Amniotic stem cell (primary cell): ENCODE data around the gene HCN2.
"Not testable (repeated sequence)": the region's sequence is repeated elsewhere in the genome, so short reads cannot be mapped to it uniquely, and the experiment has no call there.

Source experiments
- DNase-seq: peaks from one replicate; lab custom pipeline; 2025; lab: John Stamatoyannopoulos, UW

Gene HCN2

DNA sequence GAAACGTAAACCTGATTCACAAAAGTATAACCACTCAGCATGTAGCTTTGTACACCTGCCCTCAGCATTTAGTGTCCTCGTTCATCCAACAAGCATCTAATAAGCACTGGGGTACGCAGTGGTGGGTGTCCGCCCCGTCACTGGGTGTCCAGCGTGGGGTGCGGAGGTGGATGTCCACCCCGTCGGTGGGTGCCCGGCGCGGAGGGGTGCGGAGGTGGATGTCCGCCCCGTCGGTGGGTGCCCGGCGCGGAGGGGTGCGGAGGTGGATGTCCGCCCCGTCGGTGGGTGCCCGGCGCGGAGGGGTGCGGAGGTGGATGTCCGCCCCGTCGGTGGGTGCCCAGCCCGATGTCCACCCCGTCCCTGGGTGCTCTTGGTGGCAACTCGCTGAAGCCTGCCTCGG lies 4.5 kb upstream of the HCN2 start:
- not testable (repeated sequence) for DNase-seq

GRCh38 chr19:585551-586110 lies 4.0 kb upstream of the HCN2 start:
- no peak for DNase-seq

- DNase-seq, result peak; percentile 70
These were observed 1.5 kb upstream of the HCN2 start for GRCh38 chr19:588093-588740.

DNA sequence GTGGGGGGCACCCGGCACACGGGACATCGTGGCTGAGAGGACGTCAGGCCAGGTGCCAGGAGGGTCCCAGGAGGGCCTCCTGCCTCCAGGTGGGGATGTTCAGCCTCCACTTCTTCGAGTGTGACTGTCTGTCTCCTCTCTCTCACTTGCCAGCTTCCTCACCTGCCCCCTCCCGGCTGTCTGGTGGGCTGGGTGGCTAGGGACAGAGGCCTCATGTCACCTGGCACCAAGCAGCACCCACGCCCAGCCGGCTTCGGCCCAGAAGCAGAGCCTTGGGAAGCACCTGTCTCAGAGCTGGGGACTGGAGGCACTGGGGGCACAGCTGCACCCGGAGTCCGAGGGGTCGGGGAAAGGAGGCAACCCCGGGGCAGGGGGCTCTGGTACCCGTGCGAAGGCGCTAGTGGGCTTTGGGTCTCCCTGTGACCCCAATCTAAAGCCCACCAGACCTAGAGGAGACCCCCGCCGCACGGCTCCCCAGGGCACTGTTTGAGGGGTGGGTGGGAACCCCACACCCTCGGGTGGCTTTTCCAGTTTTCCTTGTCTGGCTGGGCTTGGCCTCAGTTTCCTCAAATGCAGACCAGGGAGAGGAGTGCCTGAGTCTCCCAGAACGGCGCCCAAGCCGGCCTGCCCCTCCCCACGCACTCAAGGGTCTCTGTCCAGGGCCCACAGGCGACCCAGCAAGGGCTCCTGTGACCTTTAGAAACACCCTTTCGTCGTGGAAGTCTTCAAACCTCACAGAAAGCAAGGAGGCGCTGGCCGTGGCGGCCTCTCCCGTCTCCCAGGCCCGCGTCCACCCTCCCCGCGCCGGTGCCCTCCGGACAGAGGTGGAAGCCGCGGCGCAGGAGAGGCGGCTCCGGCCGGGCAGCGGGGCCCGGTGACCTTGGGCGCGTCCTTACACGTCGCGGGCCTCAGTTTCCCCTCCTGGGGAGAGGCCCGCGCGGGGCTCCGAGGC lies 664 bp upstream of the HCN2 start:
- DNase-seq, result no peak

DNA sequence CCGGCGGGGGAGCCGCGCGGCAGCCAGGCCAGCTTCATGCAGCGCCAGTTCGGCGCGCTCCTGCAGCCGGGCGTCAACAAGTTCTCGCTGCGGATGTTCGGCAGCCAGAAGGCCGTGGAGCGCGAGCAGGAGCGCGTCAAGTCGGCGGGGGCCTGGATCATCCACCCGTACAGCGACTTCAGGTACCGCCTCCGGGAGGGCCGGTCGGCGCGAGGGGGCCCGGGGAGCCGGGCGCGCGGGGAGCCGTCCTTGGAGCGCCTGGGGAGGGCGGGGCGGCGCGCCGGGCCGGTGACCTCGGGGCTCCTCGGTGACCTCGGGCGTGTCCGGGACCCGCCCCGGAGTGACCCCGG lies 690 bp downstream of the HCN2 start:
- no peak for DNase-seq

DNA sequence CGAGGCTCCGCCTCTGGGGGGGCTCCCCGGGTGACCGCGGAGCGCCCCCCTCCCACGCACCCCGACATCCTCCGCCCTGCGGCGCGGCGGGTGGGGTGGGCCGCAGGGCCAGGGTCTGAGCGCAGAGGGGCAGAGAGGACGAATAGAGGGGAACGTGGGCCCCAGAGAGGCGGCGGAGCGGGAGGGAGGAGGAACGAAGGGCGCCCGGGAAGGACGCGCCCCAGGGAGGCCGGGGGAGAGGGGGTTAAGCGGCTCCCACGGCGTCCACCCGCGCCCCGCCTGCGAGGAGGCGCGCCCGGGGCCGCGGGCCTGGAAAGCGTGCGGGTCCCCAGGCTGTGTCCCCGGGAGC lies 1.0 kb downstream of the HCN2 start:
- DNase-seq, result no peak

- no peak for DNase-seq
These were observed 1.6 kb downstream of the HCN2 start for GRCh38 chr19:591099-591958.

DNA sequence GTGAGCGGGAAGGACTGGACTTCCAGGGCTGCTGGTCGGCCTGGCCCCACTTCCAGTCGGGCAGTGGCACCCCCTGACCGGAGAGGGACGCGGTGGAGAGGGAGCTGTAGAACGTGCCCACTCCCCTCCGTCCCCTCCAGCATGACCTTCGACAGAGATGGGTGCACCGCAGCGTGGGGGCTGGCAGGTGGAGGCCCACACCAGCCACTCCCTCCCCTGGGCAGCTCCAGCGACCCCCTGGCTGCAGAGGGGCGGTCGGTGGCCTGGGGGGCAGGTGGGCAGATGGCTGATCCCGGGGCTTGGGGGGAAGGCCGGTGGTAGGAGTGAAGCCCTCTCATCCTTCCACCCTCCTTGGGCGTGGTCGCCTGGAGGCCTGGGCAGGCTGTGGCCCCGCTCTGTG lies 2.4 kb downstream of the HCN2 start:
- DNase-seq, result no peak

GRCh38 chr19:593055-593454 lies 3.4 kb downstream of the HCN2 start:
- no peak for DNase-seq

GRCh38 chr19:593505-593904 lies 3.8 kb downstream of the HCN2 start:
- no peak for DNase-seq

- no peak for DNase-seq
These were observed 4.7 kb downstream of the HCN2 start for GRCh38 chr19:594265-594870.

DNA sequence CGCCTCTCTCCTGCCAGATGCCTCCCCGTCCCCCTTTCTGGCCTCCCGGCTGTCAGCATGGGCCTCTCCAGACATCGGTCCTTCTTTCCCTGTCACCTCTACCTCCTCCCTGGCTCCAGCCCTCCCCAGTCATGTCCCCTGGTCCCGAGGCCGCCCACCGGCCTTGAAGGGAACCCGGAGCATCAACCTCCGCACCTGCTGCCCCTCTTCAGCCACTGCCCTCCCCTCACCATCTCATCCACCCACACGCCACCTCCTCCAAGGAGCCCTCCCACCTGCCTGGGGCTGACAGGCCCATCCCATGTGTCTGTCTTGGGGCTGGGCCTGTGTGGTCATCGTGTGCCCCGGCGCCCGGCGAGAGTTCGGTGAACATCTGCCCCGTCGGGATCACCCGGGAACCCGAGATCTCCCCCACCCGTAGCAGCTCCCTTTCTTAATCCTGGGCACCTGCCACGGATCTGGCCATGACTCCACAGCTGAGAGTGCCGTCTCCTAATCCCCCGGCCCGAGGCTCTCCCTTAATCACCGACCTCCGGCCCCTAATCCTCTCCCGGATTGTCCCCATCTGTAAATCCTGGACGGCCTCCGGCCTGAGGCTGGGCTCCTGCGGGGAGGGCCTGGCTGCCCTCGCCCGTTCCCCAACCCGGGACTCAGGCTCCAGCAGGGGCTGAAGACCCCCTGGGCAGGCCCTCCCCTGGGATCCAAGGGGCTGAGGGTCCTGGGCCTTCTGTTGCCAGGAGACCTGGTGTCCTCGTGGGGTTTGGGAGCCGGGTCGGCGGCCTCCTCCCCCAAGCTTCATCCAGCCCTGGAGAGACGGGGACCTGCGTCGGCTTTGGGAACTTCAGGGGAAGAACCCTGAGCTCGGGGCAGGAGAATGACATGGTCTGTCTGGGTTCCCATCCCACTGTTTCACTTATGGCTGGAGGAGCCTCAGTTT lies 5.9 kb downstream of the HCN2 start:
- no peak for DNase-seq

DNA sequence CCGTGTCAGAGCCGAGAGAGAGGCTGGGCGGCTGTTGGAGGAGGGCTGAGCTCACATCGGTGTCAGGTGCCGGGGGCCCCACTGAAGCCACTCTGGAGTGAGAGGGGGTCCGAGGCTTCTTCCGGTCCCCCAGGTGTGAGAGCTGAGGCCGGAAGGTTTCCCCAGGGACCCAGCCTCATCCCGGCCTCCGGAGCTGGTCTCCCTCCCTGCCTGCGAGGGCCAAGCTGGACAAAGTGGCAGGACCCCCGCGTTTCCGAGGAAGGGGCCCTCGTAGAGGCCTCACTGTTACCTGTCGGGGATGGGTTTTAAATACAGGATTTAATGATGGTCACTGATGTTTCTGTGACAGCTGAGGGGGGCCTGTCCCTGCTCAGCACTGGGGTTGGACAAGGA lies 6.6 kb downstream of the HCN2 start:
- DNase-seq, result no peak

- DNase-seq, result no peak
These were observed 8.0 kb downstream of the HCN2 start for GRCh38 chr19:597406-598315.

GRCh38 chr19:601310-601709 lies 11.6 kb downstream of the HCN2 start:
- no peak for DNase-seq

GRCh38 chr19:601790-602189 lies 12.1 kb downstream of the HCN2 start:
- DNase-seq, result no peak

DNA sequence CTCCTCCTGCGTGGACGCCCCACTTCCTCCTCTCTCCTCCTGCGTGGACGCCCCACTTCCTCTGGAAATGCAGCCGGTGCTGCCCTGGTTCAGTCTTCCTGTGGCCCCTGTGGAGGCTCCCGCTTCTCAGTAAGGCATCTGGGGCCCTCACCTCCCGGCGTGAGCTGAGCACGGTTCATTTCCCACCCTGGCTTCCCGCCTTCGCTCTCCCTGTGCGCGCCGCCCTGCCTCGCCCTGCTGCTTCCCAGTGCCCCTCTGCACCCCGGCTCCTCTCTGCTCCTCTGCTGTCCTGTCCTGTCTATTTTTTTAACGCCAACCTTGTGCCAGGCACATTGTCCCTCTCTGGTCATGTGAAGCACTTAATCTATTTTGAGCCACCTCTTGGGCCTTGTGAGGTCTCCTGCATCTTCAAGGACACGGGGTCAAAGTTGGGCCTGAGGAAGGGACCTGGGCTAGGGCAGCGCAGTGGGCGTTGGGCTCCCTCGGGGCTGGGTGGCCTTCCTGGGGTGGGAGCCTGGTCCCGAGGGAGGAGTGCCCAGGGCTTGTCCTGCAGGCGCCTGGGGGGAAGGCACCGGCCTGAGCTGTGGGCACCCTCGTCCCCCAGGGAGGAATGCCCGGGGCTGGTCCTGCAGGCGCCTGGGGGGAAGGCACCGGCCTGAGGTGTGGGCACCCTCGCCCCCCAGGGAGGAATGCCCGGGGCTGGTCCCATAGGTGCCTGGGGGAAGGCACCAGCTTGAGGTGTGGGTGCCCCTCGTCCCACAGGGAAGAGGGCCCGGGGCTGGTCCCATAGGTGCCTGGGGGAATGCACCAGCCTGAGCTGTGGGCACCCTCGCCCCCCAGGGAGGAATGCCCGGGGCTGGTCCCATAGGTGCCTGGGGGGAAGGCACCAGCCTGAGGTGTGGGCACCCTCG lies 13.0 kb downstream of the HCN2 start:
- DNase-seq, result no peak

DNA sequence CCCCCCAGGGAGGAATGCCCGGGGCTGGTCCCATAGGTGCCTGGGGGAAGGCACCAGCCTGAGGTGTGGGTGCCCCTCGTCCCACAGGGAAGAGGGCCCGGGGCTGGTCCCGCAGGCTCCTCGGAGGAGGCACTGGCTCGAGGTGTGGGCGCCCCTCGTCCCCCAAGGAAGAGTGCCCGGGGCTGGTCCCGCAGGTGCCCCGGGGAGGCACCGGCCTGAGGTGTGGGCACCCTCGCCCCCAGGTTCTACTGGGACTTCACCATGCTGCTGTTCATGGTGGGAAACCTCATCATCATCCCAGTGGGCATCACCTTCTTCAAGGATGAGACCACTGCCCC lies 13.6 kb downstream of the HCN2 start:
- DNase-seq, result not testable (repeated sequence)

GRCh38 chr19:603779-604178 lies 14.1 kb downstream of the HCN2 start:
- not testable (repeated sequence) for DNase-seq
